ENCODE results near the gene PET100.

GRCh38 chr19:7676376-7676775, 46.8 kb downstream of the PET100 start:
- TF ChIP-seq CTCF (conservative IDR thresholded peaks at IDR 0.05; ENCODE audit: low read depth, low read length), result no peak
- TF ChIP-seq EZH2 (IDR thresholded peaks at IDR 0.05; ENCODE audit: borderline replicate concordance, low read depth, low read length, poor library complexity, severe bottlenecking), result no peak
